ENCODE results near the gene MANBA. TPM values are rescaled to one million over a fixed set of nuclear protein-coding genes. Genes with fewer than 3 reads are reported as not detected.

The MANBA gene
- total and polyA plus RNA-seq, 2 of the 4 experiments (the other 2 are of a cell fraction): 11.5 to 17.2 TPM

DNA sequence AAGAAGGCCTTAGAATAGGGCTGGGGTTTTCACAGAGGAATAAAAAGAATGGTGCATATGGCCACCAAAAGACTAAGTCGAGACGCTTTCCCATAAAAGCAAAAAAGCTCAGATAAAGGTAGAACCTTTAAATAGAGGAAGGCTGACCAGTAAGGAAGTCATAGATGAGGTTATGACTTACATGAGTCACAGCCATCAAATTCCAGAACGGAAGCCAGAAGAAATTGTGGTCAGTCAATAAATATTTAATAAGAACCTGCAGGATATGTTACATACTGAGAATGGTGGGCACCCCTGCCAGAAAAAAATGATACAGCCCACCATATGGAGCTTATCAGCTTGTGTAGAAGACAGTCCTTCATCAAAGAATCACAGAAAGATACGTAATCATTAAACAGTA, 120.1 kb downstream of the MANBA start:
- H4K91ac ChIP-seq (ENCODE audit: insufficient read depth, low read depth, low read length): no peak overlapping the region
- H3K4me3 ChIP-seq (ENCODE audit: insufficient read depth, low read depth, low read length): no peak overlapping the region
- H2BK5ac ChIP-seq (ENCODE audit: low read depth, low read length, poor library complexity, severe bottlenecking): no peak overlapping the region
- H2BK15ac ChIP-seq (ENCODE audit: low read depth, low read length): no peak overlapping the region
- dilution Hi-C loops (cut with HindIII; ENCODE audit: low sequenced_read_pairs, unreplicated experiment): no loop called here
- no peaks in the 10 kb centered on the region for H3K9me3 ChIP-seq (ENCODE audit: control insufficient read depth, insufficient read depth, low read length)
- BruUV-seq (replicated peaks): no TSS peak
- peak overlapping the region in 1 of 2 experiments; percentile 14; a peak in 1 of 4 replicates for H4K8ac ChIP-seq (ENCODE audit: low read depth in 2 of 2, low read length in 2 of 2)
- H3K56ac ChIP-seq (ENCODE audit: extremely low read depth, insufficient read depth, low read length): no peak overlapping the region
- no peak overlapping the region for H3K9ac ChIP-seq (ENCODE audit: low read depth, low read length)
- peak; percentile 72 for DNase-seq
- ChIA-PET POLR2A (ENCODE audit: unreplicated experiment) (no interaction called here), CTCF (no interaction called here)
- H2AK9ac ChIP-seq (replicated peaks; ENCODE audit: low read depth, low read length, poor library complexity): no peak overlapping the region
- H3K36me3 ChIP-seq (ENCODE audit: control insufficient read depth, insufficient read depth, low read length): peaks cover 17% of the 10 kb centered on the region
- H3K79me1 ChIP-seq (ENCODE audit: low read depth in 1 of 2, low read length in 2 of 2): 0 out of 4 replicates have a peak, but pooled peaks cover 0 to 7% of the 10 kb centered on the region in 2 experiments
- TF ChIP-seq, protein P1, sequence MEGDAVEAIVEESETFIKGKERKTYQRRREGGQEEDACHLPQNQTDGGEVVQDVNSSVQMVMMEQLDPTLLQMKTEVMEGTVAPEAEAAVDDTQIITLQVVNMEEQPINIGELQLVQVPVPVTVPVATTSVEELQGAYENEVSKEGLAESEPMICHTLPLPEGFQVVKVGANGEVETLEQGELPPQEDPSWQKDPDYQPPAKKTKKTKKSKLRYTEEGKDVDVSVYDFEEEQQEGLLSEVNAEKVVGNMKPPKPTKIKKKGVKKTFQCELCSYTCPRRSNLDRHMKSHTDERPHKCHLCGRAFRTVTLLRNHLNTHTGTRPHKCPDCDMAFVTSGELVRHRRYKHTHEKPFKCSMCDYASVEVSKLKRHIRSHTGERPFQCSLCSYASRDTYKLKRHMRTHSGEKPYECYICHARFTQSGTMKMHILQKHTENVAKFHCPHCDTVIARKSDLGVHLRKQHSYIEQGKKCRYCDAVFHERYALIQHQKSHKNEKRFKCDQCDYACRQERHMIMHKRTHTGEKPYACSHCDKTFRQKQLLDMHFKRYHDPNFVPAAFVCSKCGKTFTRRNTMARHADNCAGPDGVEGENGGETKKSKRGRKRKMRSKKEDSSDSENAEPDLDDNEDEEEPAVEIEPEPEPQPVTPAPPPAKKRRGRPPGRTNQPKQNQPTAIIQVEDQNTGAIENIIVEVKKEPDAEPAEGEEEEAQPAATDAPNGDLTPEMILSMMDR (conservative IDR thresholded peaks at IDR 0.05; ENCODE audit: low read depth, low read length): no peak
- peak; percentile 26; the same call in 1 of the 2 replicates for TF ChIP-seq FOS (IDR thresholded peaks at IDR 0.05; ENCODE audit: low read depth, low read length)
- peak; percentile 54; the same call in 1 of the 2 replicates for ATAC-seq (ENCODE audit: low read depth)
- peak overlapping the region; percentile 70; the same call in 1 of the 2 replicates for H2BK120ac ChIP-seq (ENCODE audit: low read depth, low read length)
- no peak overlapping the region for H2BK20ac ChIP-seq (ENCODE audit: low read depth, low read length)
- H3K14ac ChIP-seq (replicated peaks; ENCODE audit: low read depth, low read length): no peak overlapping the region
- H3K27ac ChIP-seq (ENCODE audit: insufficient read depth, low read length): no peak overlapping the region
- H3K4ac ChIP-seq (ENCODE audit: low read depth, low read length): peak overlapping the region; percentile 24; the same call in 1 of the 2 replicates
- no peak overlapping the region for H3K23ac ChIP-seq (ENCODE audit: low read depth, low read length)
- peaks cover 8% of the 10 kb centered on the region for H3K4me1 ChIP-seq (ENCODE audit: control insufficient read depth, insufficient read depth, low read length)
- H2AK5ac ChIP-seq (ENCODE audit: low read depth, low read length): no peak overlapping the region
- in situ Hi-C loops (cut with MboI; ENCODE audit: low sequenced_read_pairs): no loop called here
- H4K5ac ChIP-seq (ENCODE audit: low read depth, low read length): no peak overlapping the region; the same call in 1 of the 2 replicates
- intact Hi-C loops (cut with micrococcal nuclease): no loop called here
- no peaks in the 10 kb centered on the region for H3K27me3 ChIP-seq (ENCODE audit: control insufficient read depth, insufficient read depth, low read length)
- peaks cover 5% of the 10 kb centered on the region; the same call in 1 of the 2 replicates for H3K9me1 ChIP-seq (ENCODE audit: insufficient read depth, low read length)
- H3K4me2 ChIP-seq (ENCODE audit: low read depth, low read length): peak overlapping the region; percentile 27; the same call in 1 of the 2 replicates
- no peaks in the 10 kb centered on the region for H4K20me1 ChIP-seq (ENCODE audit: insufficient read depth, low read length)
- WGBS, 2 experiments (ENCODE audit: extremely low coverage in 2 of 2, insufficient read length in 1 of 2): 53% methylated on average over 3 of the region's 4 CpGs; no CpG with 5 or more reads in 1 of the 2 experiments
- H3K18ac ChIP-seq (ENCODE audit: low read depth, low read length): peak overlapping the region; percentile 57; the same call in 1 of the 2 replicates
- H2AFZ ChIP-seq (replicated peaks; ENCODE audit: low read length, poor library complexity): no peak overlapping the region
